ENCODE data around the gene ANKRD39. TPM values are rescaled to one million over a fixed set of nuclear protein-coding genes. Genes with fewer than 3 reads are reported as not detected.

Gene ANKRD39
- total and polyA plus RNA-seq, 10 of the 15 experiments (the other 5 are each of a cell fraction or from before 2014, with no cell fraction given) = 7.4 to 36.2 (median 23.7) TPM

DNA sequence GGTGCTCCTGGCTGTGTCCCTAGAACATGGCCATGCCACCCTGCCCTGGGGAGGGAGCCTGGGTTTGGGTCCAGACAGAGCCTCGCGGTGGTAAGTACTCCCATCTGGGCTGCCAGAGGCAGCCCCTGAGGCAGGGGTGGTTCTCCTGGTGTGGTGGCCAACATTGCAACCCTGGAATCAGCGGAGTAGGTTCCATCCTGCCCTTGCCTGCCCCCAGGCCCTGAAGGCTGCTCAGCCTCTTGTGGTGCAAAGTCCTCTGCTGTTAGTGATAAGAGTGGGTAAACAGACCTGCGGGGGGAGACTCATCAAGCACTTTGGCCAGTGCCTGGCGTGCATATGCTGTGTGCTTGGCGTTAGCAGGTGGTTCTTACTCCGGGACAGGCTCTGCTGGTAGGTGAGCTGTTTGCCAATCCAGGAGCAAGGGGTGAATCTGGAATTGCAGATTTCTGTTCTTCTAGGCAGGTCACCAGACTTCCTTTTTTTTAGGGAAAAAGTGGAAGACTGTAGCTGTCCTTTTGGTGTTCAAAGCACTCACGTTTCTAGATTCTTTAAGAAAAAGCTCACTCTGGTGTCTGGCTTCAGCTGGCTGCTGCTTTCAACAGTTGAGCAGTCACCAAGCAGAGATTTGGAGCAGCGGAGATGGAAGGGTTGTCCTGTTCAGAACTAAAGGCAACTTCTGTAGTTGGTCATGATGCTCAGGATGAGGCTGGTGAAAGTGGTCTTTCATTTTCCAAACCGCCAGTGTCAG, 38.5 kb downstream of the ANKRD39 start:
- H2AFZ ChIP-seq (ENCODE audit: control insufficient read depth, low read depth, low read length) = no peak overlapping the region
- no peak overlapping the region for H3K9ac ChIP-seq (ENCODE audit: control insufficient read depth, insufficient read depth, low read length)
- no peaks in the 10 kb centered on the region for H3K27me3 ChIP-seq (replicated peaks in 1 of 2; ENCODE audit: control insufficient read depth in 2 of 2, insufficient read depth in 2 of 2, low read length in 1 of 2)
- no peaks in the 10 kb centered on the region; a peak in 1 of 4 replicates for H3K36me3 ChIP-seq (ENCODE audit: control insufficient read depth in 2 of 2, insufficient read depth in 2 of 2, low read length in 1 of 2)
- TF ChIP-seq, protein P1, sequence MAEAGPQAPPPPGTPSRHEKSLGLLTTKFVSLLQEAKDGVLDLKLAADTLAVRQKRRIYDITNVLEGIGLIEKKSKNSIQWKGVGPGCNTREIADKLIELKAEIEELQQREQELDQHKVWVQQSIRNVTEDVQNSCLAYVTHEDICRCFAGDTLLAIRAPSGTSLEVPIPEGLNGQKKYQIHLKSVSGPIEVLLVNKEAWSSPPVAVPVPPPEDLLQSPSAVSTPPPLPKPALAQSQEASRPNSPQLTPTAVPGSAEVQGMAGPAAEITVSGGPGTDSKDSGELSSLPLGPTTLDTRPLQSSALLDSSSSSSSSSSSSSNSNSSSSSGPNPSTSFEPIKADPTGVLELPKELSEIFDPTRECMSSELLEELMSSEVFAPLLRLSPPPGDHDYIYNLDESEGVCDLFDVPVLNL (IDR thresholded peaks at IDR 0.05; ENCODE audit: low read depth, low read length) = no peak
- TF ChIP-seq EP300 (IDR thresholded peaks at IDR 0.05; ENCODE audit: borderline replicate concordance in 1 of 2, control insufficient read depth in 1 of 2, low read depth in 2 of 2, low read length in 2 of 2) = no peak
- TF ChIP-seq IRF4 (IDR thresholded peaks at IDR 0.05; ENCODE audit: low read depth, low read length) = no peak
- TF ChIP-seq PAX8 (IDR thresholded peaks at IDR 0.05) = no peak
- TF ChIP-seq, protein P2, sequence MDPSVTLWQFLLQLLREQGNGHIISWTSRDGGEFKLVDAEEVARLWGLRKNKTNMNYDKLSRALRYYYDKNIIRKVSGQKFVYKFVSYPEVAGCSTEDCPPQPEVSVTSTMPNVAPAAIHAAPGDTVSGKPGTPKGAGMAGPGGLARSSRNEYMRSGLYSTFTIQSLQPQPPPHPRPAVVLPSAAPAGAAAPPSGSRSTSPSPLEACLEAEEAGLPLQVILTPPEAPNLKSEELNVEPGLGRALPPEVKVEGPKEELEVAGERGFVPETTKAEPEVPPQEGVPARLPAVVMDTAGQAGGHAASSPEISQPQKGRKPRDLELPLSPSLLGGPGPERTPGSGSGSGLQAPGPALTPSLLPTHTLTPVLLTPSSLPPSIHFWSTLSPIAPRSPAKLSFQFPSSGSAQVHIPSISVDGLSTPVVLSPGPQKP (IDR thresholded peaks at IDR 0.05; ENCODE audit: low read depth, low read length) = no peak
- H3K27ac ChIP-seq (ENCODE audit: control insufficient read depth, insufficient read depth) = no peak overlapping the region
- peaks cover 12% of the 10 kb centered on the region for H3K4me1 ChIP-seq (ENCODE audit: control insufficient read depth, insufficient read depth, low read length)
- ATAC-seq = no peak
- ChIA-PET CTCF (interaction anchor here (0.6 to 2.8 kb wide), 6 partner anchors 38 to 192 kb away, joined by 3 to 12 read pairs (median 4); partner anchors contain the start of gene ANKRD39), POLR2A (interaction anchor here (1.1 kb wide), 1 partner anchor 58 kb away, joined by 3 read pairs; the partner anchor contains the start of gene CNNM4), SMC1A (ENCODE audit: uncharacterized antibody, unreplicated experiment) (interaction anchor here (0.7 to 2.2 kb wide), 8 partner anchors 12 to 136 kb away, joined by 3 to 5 read pairs (median 4); partner anchors contain the start of genes ANKRD39 and CNNM4), RAD21 (ENCODE audit: unreplicated experiment) (no interaction called here)
- no peaks in the 10 kb centered on the region for H3K9me3 ChIP-seq (replicated peaks; ENCODE audit: control insufficient read depth, insufficient read depth, low read length)
- no peak for FAIRE-seq
- intact Hi-C loops (cut with micrococcal nuclease; ENCODE audit: unreplicated experiment) = no loop called here
- peak overlapping the region; percentile 27; the same call in 1 of the 2 replicates for H3K4me3 ChIP-seq
- 90% methylated on average over 10 of the region's 10 CpGs for WGBS (ENCODE audit: insufficient coverage, insufficient replicate concordance, low lambda C conversion rate, missing lambda C conversion rate)
- H3K79me2 ChIP-seq (ENCODE audit: control insufficient read depth, insufficient read depth, low read length) = peaks cover 27% of the 10 kb centered on the region
- H3K4me2 ChIP-seq (ENCODE audit: control insufficient read depth, insufficient read depth) = peak overlapping the region; percentile 54
- in situ Hi-C loops (cut with MboI) = no loop called here
- BruUV-seq (replicated peaks) = no TSS peak
- H4K20me1 ChIP-seq (ENCODE audit: control insufficient read depth, insufficient read depth) = peaks cover 5% of the 10 kb centered on the region; the same call in 1 of the 2 replicates
- no peak for DNase-seq (ENCODE audit: low read depth, low spot score)

All from GM12878 (cell line).